SK-N-SH treated with all-trans-retinoic acid at 6 μM for 48 hours (cell line): ENCODE data around the gene KLHL3.

Experiments
- ARNTL ChIP-seq: fragments of 450-650 bp; formaldehyde crosslinking; IDR thresholded peaks from 2 replicates; pipeline ENCODE4 v1.5.0; 2020; ENCODE audit warnings: low read depth, mild to moderate bottlenecking, moderate library complexity, borderline replicate concordance
- CREB5 ChIP-seq: fragments of 250-450 bp; sonication (Bioruptor Pico); IDR thresholded peaks from 2 replicates; pipeline ENCODE4 v1.5.1; 2020; ENCODE audit warnings: low read depth, mild to moderate bottlenecking, moderate library complexity
- CSRNP3 ChIP-seq: fragments of 250-450 bp; sonication (Bioruptor Pico); IDR thresholded peaks from 2 replicates; pipeline ENCODE4 v1.5.1; 2021; ENCODE audit warnings: mild to moderate bottlenecking, moderate library complexity
- ISL1 ChIP-seq: fragments of 250-450 bp; sonication (Bioruptor Pico); IDR thresholded peaks from 2 replicates; pipeline ENCODE4 v2.1.2; 2022; ENCODE audit warnings: mild to moderate bottlenecking, moderate library complexity
- OSR1 ChIP-seq: fragments of 250-450 bp; sonication (Bioruptor Pico); IDR thresholded peaks from 2 replicates; pipeline ENCODE4 v1.8.0; 2022; ENCODE audit warnings: moderate library complexity, mild to moderate bottlenecking, inconsistent platforms
- TCF4 ChIP-seq: fragments of 250-450 bp; sonication (Bioruptor Pico); IDR thresholded peaks from 2 replicates; pipeline ENCODE4 v1.8.0; 2021; ENCODE audit warnings: mild to moderate bottlenecking, moderate library complexity, borderline replicate concordance
- TOX ChIP-seq: fragments of 250-450 bp; sonication (Bioruptor Pico); IDR thresholded peaks from 2 replicates; pipeline ENCODE4 v1.8.0; 2021; ENCODE audit warnings: mild to moderate bottlenecking, moderate library complexity, borderline replicate concordance
- ZNF8 ChIP-seq: fragments of 450-650 bp; formaldehyde crosslinking; IDR thresholded peaks from 2 replicates; pipeline ENCODE4 v1.5.0; 2020; ENCODE audit warnings: mild to moderate bottlenecking, moderate library complexity
- TF ChIP-seq, protein P1 (sequence below): fragments of 250-450 bp; sonication (Bioruptor Pico); IDR thresholded peaks from 2 replicates; pipeline ENCODE4 v1.8.0; 2020; ENCODE audit warnings: mild to moderate bottlenecking, moderate library complexity, borderline replicate concordance

- TF ChIP-seq ARNTL (CRISPR knock-in tag) (no peak), TCF4 (no peak), OSR1 (no peak), CREB5 (CRISPR knock-in tag) (no peak), CSRNP3 (no peak), ISL1 (CRISPR knock-in tag) (no peak), TOX (no peak), ZNF8 (CRISPR knock-in tag) (no peak)
- TF ChIP-seq, protein P1, sequence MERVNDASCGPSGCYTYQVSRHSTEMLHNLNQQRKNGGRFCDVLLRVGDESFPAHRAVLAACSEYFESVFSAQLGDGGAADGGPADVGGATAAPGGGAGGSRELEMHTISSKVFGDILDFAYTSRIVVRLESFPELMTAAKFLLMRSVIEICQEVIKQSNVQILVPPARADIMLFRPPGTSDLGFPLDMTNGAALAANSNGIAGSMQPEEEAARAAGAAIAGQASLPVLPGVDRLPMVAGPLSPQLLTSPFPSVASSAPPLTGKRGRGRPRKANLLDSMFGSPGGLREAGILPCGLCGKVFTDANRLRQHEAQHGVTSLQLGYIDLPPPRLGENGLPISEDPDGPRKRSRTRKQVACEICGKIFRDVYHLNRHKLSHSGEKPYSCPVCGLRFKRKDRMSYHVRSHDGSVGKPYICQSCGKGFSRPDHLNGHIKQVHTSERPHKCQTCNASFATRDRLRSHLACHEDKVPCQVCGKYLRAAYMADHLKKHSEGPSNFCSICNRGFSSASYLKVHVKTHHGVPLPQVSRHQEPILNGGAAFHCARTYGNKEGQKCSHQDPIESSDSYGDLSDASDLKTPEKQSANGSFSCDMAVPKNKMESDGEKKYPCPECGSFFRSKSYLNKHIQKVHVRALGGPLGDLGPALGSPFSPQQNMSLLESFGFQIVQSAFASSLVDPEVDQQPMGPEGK (CRISPR knock-in tag): no peak
Observed at GRCh38 chr5:137741718-137742117, 5.8 kb upstream of the KLHL3 start.
